ENCODE data around the gene RUNX2. TPM values are rescaled to one million over a fixed set of nuclear protein-coding genes. Genes with fewer than 3 reads are reported as not detected.

The RUNX2 gene
- total and polyA plus RNA-seq, 2 of the 8 experiments (the other 6 are each of a cell fraction or from before 2014, with no cell fraction given): 0.26 to 1.2 TPM

DNA sequence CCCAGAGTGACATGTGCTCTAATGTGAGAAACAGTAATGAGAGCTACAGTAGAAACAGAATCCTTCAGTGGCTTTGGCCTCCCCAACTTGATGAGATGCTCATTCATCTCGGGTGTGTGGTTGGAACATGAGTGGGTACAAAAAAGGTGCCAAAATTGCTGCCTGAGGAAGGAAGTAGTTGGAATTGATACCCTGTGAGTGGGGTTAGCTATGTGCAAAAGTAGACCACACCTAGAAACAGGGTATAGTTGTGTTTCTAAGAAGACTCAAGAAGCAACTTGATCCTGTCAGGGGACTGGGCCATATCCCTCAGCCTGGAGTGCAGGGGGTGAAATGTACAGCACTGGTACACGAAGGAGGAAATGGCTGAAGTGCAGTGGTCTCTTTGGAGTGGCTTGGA lies 256.0 kb downstream of the RUNX2 start (continued):
- TF ChIP-seq FOSL1 (IDR thresholded peaks at IDR 0.05; ENCODE audit: insufficient read depth, low read depth, low read length) (no peak), CBX8 (IDR thresholded peaks at IDR 0.05; ENCODE audit: borderline replicate concordance, low read depth, low read length) (no peak), CHD2 (IDR thresholded peaks at IDR 0.05; ENCODE audit: low read length) (no peak), POLR2A (IDR thresholded peaks at IDR 0.05; ENCODE audit: control extremely low read depth in 1 of 2, low read depth in 2 of 2, low read length in 2 of 2) (no peak), CEBPB (IDR thresholded peaks at IDR 0.05; ENCODE audit: low read depth, low read length) (no peak)

Data from H1 (cell line).